ENCODE measurements around the gene IWS1. TPM values are rescaled to one million over a fixed set of nuclear protein-coding genes. Genes with fewer than 3 reads are reported as not detected.

IWS1 gene
- total RNA-seq, 2 experiments from 2014 or later: 52.1 to 52.5 TPM

DNA sequence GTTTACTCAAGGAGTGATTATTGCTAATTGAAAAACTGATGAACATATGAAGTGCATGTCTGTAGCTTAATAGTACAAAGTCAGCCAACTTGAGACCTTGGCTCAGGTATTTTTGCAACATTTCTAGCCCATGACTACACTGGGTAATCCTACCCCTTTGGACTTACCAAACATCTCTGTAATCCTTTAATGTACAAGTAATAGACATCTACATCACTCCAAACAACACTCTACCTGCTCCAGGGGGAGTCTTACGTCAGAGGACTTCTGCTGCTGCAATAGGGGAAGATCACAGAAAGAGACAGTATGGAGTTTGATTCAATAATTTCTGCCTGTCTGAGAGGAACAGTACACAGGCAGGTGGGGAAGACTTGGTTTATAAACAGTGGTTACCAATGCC is 54.0 kb downstream of the IWS1 start:
- Mint-ChIP-seq H3K4me3 (no peak overlapping the region), H3K27me3 (ENCODE audit: low read depth) (no peaks in the 10 kb centered on the region), H3K36me3 (ENCODE audit: low read depth) (peaks cover 32% of the 10 kb centered on the region), H3K9me3 (peaks cover 7% of the 10 kb centered on the region), H3K4me1 (ENCODE audit: low read depth) (no peaks in the 10 kb centered on the region), H3K27ac (no peak overlapping the region)
- intact Hi-C loops (cut with micrococcal nuclease): no loop called here
- no peak for DNase-seq
- CTCF ChIA-PET: no interaction called here

DNA sequence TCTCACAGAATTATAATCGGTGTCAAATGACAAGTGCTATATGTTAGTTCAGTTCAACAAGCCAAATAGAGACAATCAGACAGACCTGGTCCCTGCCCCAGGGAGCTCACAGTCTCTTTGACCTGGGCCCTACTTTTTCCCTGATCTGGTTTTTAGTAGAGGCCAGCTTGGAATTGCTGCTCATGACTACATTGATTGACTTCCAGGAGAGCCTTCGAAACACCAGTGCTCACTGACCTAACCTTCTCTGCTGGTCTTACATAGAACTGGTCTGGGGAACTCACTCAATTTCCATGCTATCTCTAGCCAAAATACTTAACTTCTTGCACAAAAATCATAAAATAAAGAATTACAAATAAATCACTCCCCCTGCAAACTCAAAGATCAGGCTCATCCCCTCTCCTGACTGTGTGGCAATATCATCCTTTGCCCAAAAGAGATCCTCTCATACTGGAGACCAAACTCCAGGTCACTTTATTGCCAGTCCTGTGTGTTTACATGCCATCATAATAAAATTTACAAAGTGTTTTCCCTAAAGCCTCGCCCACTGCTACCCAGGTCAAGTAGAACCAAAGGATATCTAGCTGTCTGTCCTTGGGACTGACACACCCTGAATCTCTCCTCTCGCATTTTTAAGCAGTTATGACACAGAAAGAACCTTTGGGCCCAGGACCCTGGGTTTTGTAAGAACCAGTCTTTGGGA is 54.9 kb downstream of the IWS1 start:
- CTCF ChIA-PET: interaction anchor here (2.8 kb wide), 1 partner anchor 7 kb away, joined by 9 read pairs; no protein-coding TSS in a partner anchor
- Mint-ChIP-seq H3K27ac (no peak overlapping the region), H3K27me3 (ENCODE audit: low read depth) (no peaks in the 10 kb centered on the region), H3K36me3 (ENCODE audit: low read depth) (peaks cover 31% of the 10 kb centered on the region), H3K4me1 (ENCODE audit: low read depth) (no peaks in the 10 kb centered on the region), H3K9me3 (peaks cover 7% of the 10 kb centered on the region), H3K4me3 (no peak overlapping the region)
- intact Hi-C loops (cut with micrococcal nuclease): no loop called here
- DNase-seq: no peak

DNA sequence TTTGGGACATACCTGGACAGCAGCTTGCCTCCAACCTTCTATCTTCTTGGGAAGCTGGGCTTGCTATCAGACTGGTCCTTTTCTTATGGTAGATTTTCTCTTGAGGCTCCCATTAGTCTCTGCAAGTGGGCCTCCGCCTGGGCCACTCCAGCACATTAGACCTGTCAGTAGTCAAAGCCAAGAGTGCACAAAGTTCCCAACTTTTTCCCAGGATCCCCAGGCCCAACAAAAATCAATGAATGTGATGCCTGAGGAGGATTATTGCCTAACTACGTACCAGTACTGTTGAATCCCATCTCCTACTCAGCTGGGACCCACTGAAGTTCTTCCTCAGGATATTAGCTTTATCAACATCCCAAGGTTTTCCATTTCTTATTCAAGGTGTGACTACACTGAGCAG is 56.3 kb downstream of the IWS1 start:
- peaks cover 7% of the 10 kb centered on the region for H3K4me1 Mint-ChIP-seq (ENCODE audit: low read depth)
- CTCF ChIA-PET: interaction anchor here (1.0 to 2.8 kb wide), 2 partner anchors 9 to 11 kb away, joined by 3 to 9 read pairs; no protein-coding TSS in a partner anchor
- no peak overlapping the region for H3K27ac Mint-ChIP-seq
- H3K4me3 Mint-ChIP-seq: no peak overlapping the region
- no peaks in the 10 kb centered on the region for H3K9me3 Mint-ChIP-seq
- peaks cover 23% of the 10 kb centered on the region for H3K36me3 Mint-ChIP-seq (ENCODE audit: low read depth)
- H3K27me3 Mint-ChIP-seq (ENCODE audit: low read depth): no peaks in the 10 kb centered on the region
- intact Hi-C loops (cut with micrococcal nuclease): no loop called here
- DNase-seq: no peak

DNA sequence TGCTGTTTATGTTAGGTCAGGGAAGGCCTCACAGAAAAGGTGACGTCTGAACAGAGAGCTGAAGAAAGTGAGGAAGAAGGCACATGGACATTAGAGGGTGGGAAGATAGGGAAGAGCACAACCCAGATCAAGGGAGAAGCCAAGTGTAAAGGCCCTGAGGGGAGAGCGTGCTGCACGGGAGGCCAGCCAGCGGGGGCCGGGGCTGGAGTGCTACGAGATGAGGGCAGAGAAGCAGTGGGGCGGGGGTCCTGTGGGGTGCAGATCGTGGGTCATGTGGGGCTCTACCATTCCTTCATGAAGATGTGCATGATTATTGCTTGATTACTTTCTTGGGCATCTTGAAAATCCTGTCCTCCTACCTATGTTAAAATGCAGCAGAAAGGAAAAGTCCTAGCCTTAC is 57.2 kb downstream of the IWS1 start:
- no peak overlapping the region for H3K27ac Mint-ChIP-seq
- peaks cover 21% of the 10 kb centered on the region for H3K36me3 Mint-ChIP-seq (ENCODE audit: low read depth)

DNA sequence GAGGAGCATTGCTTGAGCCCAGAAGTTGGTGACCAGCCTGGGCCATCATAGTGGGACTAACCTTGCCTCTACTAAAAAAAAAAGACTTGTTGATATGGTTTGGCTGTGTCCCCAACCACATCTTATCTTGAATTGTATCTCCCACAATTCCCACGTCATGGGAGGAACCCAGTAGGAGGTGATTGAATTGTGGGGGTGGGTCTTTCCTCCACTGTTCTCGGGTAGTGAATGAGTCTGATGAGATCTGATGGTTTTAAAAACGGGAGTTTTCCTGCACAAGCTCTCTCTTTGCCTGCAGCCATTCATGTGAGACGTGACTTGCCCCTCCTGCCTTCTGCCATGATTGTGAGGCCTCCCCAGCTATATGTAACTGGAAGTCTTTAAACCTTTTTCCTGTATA is 61.0 kb downstream of the IWS1 start:
- peaks cover 15% of the 10 kb centered on the region for H3K4me1 Mint-ChIP-seq (ENCODE audit: low read depth)
- intact Hi-C loops (cut with micrococcal nuclease): no loop called here
- CTCF ChIA-PET: no interaction called here
- DNase-seq: no peak
- no peaks in the 10 kb centered on the region for H3K27me3 Mint-ChIP-seq (ENCODE audit: low read depth)
- no peaks in the 10 kb centered on the region for H3K9me3 Mint-ChIP-seq
- peaks cover 20% of the 10 kb centered on the region for H3K36me3 Mint-ChIP-seq (ENCODE audit: low read depth)
- H3K27ac Mint-ChIP-seq: no peak overlapping the region
- H3K4me3 Mint-ChIP-seq: no peak overlapping the region

More for the DNA sequence above, 57.2 kb downstream of the IWS1 start:
- no peaks in the 10 kb centered on the region for H3K27me3 Mint-ChIP-seq (ENCODE audit: low read depth)
- H3K9me3 Mint-ChIP-seq: no peaks in the 10 kb centered on the region
- H3K4me3 Mint-ChIP-seq: no peak overlapping the region
- intact Hi-C loops (cut with micrococcal nuclease): no loop called here
- CTCF ChIA-PET: interaction anchor here (2.8 kb wide), 1 partner anchor 10 kb away, joined by 9 read pairs; no protein-coding TSS in a partner anchor
- no peak for DNase-seq
- H3K4me1 Mint-ChIP-seq (ENCODE audit: low read depth): peaks cover 15% of the 10 kb centered on the region

DNA sequence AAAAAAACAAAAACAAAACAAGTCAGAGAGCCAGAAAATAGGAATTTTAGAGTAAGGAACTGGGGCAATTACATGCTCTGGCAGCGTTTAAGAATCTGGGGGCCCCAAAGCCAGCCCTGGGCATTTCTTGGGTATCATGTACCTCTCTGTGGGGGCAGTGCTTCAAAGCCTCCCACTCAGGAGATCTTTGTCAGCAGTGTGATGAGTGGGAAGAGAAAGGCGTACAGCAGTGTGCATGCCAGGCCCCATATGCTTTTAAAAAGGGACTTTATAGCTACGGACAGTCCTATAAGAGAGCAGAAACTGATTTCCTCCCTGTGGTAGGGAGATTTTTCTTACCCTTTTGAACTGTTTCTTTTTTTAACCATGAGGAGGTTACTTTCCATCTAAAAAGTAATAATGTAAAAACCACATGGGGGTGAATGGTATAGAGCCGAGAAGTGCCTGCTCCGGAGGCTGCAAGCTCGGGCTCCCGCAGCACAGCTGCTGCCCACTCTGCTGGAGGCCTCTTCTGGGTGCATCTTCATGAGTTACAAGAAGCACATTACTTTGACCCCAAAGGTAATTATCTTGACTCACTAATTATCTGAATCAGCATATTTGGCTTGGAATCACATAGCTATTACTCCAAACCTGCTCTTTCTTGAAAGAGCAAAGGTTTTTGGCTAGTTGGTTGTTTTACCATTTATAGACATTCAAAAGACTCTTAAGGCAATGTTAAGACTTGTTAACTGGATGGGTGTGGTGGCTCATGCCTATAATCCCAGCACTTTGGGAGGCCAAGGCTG is 61.6 kb downstream of the IWS1 start:
- intact Hi-C loops (cut with micrococcal nuclease): loop anchor here (5.0 kb wide), 1 partner anchor 267 kb away; no protein-coding TSS in a partner anchor
- peaks cover 20% of the 10 kb centered on the region for H3K36me3 Mint-ChIP-seq (ENCODE audit: low read depth)
- no peak overlapping the region for H3K4me3 Mint-ChIP-seq
- H3K27me3 Mint-ChIP-seq (ENCODE audit: low read depth): no peaks in the 10 kb centered on the region
- no peak overlapping the region for H3K27ac Mint-ChIP-seq
- CTCF ChIA-PET: no interaction called here
- no peak for DNase-seq
- peaks cover 15% of the 10 kb centered on the region for H3K4me1 Mint-ChIP-seq (ENCODE audit: low read depth)
- no peaks in the 10 kb centered on the region for H3K9me3 Mint-ChIP-seq

DNA sequence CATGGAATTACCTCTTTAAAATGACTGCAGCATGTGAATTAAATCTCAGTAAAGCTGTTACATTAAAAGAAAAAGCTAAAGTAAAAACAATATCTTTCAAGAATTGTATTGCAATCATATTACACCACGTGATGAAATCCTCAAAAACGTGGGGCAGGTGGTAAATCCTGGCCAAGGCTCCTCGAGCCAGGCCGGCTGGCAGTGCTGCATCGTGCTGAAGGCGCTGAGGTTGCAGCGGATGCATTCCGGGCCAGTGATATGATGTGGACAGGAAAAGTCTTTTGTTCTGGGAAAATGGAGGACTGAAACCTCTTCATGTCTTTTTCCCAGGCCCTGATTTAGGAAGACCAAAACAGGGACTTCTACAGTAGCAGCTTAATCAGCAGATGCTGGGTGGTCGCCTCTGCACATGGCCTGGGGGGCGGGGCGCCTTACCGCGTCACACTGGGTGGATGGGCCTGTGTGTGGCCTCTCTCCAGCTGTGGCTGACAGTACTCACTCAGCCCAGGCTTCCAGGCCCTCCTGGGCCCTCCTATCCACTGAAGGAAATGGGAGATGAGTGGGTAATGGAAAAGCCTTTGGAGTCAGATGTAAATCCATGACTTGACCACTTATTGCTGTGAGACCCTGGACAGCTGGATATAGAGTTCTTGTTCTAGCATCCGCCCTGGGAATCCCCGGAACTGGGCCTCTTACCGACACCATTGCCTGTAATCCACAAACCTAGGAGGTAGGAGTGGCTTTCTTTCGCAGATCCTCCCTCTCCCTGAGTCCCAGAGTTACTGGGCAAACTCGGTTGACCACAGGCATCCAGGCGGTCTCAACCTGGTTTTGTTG is 62.9 kb downstream of the IWS1 start:
- Mint-ChIP-seq H3K36me3 (ENCODE audit: low read depth) (peaks cover 13% of the 10 kb centered on the region), H3K27me3 (ENCODE audit: low read depth) (no peaks in the 10 kb centered on the region), H3K4me1 (ENCODE audit: low read depth) (peaks cover 15% of the 10 kb centered on the region), H3K4me3 (no peak overlapping the region), H3K27ac (no peak overlapping the region), H3K9me3 (no peaks in the 10 kb centered on the region)
- DNase-seq: no peak
- CTCF ChIA-PET: interaction anchor here (0.6 kb wide), 1 partner anchor 53 kb away, joined by 4 read pairs; no protein-coding TSS in a partner anchor
- intact Hi-C loops (cut with micrococcal nuclease): loop anchor here (5.0 kb wide), 1 partner anchor 266 kb away; no protein-coding TSS in a partner anchor

DNA sequence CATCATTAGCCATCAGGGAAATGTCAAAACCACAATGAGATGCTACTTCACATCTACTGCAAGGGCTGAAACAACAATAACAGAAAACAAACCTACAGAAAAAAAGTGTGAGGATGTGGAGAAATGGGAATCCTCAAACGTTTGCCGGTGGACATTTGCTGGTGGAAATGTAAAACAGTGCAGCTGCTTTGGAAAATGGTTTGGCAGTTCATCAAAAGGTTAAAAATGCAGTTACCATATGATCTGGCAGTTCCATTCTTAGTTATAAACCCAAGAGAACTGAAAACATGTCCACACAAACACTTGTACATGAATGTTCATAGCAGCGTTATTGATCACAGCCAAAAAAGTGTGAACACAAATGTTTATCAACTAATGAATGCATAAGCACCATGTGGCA is 63.8 kb downstream of the IWS1 start:
- no peaks in the 10 kb centered on the region for H3K9me3 Mint-ChIP-seq

DNA sequence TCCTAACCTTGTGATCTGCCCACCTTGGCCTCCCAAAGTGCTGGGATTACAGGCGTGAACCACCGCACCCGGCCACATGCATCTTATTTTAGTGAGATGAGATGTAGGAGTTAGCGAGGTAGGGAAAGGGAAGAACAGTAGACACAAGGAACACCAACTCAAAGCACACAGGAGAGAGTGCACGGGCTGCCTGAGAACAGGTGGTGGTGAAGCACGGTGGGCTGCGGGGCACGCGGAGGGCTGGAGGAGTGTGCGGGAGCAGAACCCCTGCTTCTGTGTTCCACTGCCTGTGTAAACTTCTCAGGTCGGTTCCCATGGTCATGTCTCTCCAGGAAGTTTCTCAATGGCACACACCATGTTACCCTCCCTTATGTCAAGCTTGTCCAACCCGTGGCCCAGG is 69.3 kb downstream of the IWS1 start:
- DNase-seq: no peak
- CTCF ChIA-PET: no interaction called here
- intact Hi-C loops (cut with micrococcal nuclease): no loop called here
- H3K36me3 Mint-ChIP-seq (ENCODE audit: low read depth): peaks cover 5% of the 10 kb centered on the region
- no peak overlapping the region for H3K4me3 Mint-ChIP-seq
- H3K27ac Mint-ChIP-seq: no peak overlapping the region
- no peaks in the 10 kb centered on the region for H3K9me3 Mint-ChIP-seq
- H3K4me1 Mint-ChIP-seq (ENCODE audit: low read depth): no peaks in the 10 kb centered on the region
- H3K27me3 Mint-ChIP-seq (ENCODE audit: low read depth): no peaks in the 10 kb centered on the region

More for the DNA sequence above, 63.8 kb downstream of the IWS1 start:
- intact Hi-C loops (cut with micrococcal nuclease): loop anchor here (5.0 kb wide), 1 partner anchor 265 kb away; no protein-coding TSS in a partner anchor
- CTCF ChIA-PET: interaction anchor here (0.6 kb wide), 1 partner anchor 307 kb away, joined by 3 read pairs; no protein-coding TSS in a partner anchor
- Mint-ChIP-seq H3K4me1 (ENCODE audit: low read depth) (peaks cover 15% of the 10 kb centered on the region), H3K4me3 (no peak overlapping the region), H3K27ac (no peak overlapping the region), H3K27me3 (ENCODE audit: low read depth) (no peaks in the 10 kb centered on the region), H3K36me3 (ENCODE audit: low read depth) (peaks cover 8% of the 10 kb centered on the region)
- DNase-seq: no peak

DNA sequence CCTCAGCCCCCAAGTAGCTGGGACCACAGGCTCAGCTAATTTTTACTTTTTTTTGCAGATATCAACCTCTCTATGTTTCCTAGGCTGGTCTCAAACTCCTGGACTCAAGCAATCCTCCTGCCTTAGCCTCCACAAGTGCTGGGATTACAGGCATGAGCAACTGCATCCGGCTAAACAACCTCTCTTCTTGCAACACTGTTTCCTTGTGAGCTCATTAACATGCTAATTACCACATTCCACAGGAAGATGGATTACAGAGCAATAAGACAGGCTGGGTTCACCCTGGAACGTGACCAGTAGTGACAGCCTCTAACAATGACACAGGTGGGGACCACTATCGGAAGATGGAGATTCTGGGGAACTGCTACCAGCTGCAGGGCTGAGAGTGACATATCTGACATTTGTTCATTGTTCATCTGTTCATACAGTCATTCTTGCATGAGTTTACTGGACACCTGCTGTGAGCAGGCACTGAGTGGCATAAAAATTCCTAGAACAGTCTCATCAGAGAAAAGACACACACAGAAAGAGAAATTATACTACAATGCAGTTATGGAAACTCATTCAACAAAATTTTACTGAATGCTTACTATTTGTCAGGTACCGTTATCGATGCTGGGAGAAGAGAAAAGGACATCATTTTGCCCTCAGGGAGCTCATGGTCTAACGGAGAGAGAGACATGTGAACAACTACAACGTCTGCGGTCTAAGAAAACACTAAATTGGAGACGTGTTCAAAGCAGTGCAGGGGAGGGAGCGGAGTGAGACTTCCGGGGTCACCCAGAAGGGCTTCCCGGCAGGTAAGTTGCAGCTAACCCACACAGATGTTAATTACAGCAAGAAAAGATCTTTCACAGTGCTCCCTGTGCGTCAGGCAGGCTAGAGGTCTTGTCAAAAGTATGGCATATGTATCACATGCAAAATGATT is 70.5 kb downstream of the IWS1 start:
- H3K9me3 Mint-ChIP-seq: no peaks in the 10 kb centered on the region
- CTCF ChIA-PET: no interaction called here

More for the DNA sequence above, 70.5 kb downstream of the IWS1 start:
- H3K4me3 Mint-ChIP-seq: no peak overlapping the region
- no peaks in the 10 kb centered on the region for H3K4me1 Mint-ChIP-seq (ENCODE audit: low read depth)
- DNase-seq: no peak
- H3K36me3 Mint-ChIP-seq (ENCODE audit: low read depth): peaks cover 5% of the 10 kb centered on the region
- intact Hi-C loops (cut with micrococcal nuclease): no loop called here
- H3K27me3 Mint-ChIP-seq (ENCODE audit: low read depth): no peaks in the 10 kb centered on the region
- no peak overlapping the region for H3K27ac Mint-ChIP-seq

All from activated naive CD4-positive, alpha-beta T cell treated with anti-CD3 and anti-CD28 coated beads for 36 hours (primary cell).